Medulla oblongata (tissue), 1 donor: Measurements from ENCODE around the gene DHDH.
A peak's percentile ranks its signal among the peaks of the same experiment; 100 is the strongest.

Experiments used
- DNase-seq: peaks from one replicate; pipeline ENCODE4 v3.0.0-alpha.2; 2015; ENCODE audit errors: extremely low spot score

Gene DHDH

GRCh38 chr19:48992581-48993174 is 59.2 kb downstream of the DHDH start:
- peak; percentile 38 for DNase-seq

DNA sequence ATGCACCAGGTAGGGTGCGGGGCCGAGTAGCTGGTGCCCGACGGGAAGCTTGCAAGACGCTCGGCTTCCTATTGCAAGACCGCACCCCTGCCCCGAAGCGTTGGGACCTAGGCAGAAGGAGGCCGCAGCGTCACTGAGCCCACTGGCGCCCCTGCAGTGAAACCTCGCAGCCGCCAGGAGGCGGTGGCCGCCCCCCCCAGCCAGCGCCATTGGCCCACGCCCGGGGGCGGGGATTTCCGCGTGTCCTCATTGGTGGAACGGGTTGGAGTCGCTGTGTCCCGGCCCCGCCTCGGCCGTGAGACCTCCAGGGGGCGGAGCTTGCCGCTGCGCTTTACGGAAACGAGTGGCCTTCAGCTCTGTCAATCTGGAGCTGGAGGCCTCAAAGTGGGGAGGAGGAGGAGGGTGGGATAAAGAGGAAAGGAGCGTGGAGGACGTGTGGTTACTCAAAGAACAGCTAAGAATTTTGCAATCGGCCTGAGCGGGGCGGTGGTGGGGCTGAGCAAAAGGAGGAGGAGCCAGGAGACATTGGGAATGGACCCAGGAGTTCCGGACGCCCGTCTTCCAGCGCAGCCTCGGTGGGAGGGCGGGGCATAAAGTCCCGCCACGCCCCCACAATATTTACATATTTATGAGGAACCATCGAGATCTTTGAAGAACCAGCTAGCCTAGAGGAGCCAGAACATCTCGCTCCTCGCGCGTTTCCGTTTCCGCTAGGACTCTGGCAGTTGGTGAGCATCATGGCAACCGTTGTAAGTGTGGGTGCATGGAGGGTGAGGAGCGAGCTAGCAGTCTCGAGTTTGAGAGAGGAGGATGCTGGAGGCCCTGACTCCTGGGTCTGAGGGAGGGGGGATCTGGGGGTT is 59.9 kb downstream of the DHDH start, which contains the start of the genes GYS1 and RUVBL2:
Gene GYS1 (minus strand): TSS at position 135 of the 860 bp plus-strand sequence. CDS start 197 bp downstream, outside the sequence.
Gene RUVBL2 (plus strand): TSS at position 713 of the 860 bp plus-strand sequence. CDS start 25 bp downstream, at position 738.
- peak; percentile 100 for DNase-seq

DNA sequence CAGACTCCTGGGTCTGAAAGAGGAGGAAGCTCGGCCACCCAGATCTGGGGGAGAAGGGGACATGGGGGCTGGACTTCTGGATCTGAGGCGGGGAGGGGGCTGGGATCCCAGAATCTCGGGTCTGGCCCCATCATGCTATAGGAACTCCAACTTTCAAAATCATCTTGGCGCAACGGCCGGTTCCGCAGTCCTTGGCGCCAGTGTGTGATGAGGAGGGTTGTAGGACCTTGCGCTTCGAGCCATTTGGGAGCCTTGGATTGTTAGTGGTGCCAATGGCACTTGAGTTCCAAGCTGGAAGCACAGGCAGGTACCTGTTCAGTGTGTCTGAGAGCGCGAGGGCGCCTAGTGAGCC is 60.5 kb downstream of the DHDH start:
- no peak for DNase-seq
